ENCODE data around the gene EXOC3. TPM values are rescaled to one million over a fixed set of nuclear protein-coding genes. Genes with fewer than 3 reads are reported as not detected.

EXOC3 gene
- total RNA-seq, 1 donor from 2014 or later = 19.2 TPM

GRCh38 chr5:432201-432927, 10.6 kb upstream of the EXOC3 start:
- Histone ChIP-seq H3K9ac (no peak overlapping the region), H3K27ac (no peak overlapping the region), H3K79me2 (ENCODE audit: low read depth) (no peaks in the 10 kb centered on the region), H3K9me3 (ENCODE audit: low read depth) (no peaks in the 10 kb centered on the region), H3K4me3 (no peak overlapping the region), H2AFZ (replicated peaks) (no peak overlapping the region), H3F3A (ENCODE audit: low read depth) (no peaks in the 10 kb centered on the region), H3K36me3 (no peaks in the 10 kb centered on the region), H3K4me2 (no peak overlapping the region), H3K27me3 (no peaks in the 10 kb centered on the region), H4K20me1 (ENCODE audit: low read depth) (no peaks in the 10 kb centered on the region), H3K4me1 (no peaks in the 10 kb centered on the region)
- H3K27ac Mint-ChIP-seq = no peak overlapping the region
- H3K4me3 Mint-ChIP-seq = no peak overlapping the region
- H3K36me3 Mint-ChIP-seq = peaks cover 3% of the 10 kb centered on the region
- DNase-seq (ENCODE audit: low spot score) = no peak
- H3K4me1 Mint-ChIP-seq = peaks cover 17% of the 10 kb centered on the region
- TF ChIP-seq CTCF (IDR thresholded peaks at IDR 0.05) (no peak), EZH2 (IDR thresholded peaks at IDR 0.05) (no peak), EZH2phosphoT487 (IDR thresholded peaks at IDR 0.05) (no peak)
- H3K27me3 Mint-ChIP-seq (ENCODE audit: insufficient read depth, low read depth) = peaks cover 4% of the 10 kb centered on the region
- H3K9me3 Mint-ChIP-seq = peaks cover 3% of the 10 kb centered on the region

- DNase-seq (ENCODE audit: low spot score) = no peak
Measured at GRCh38 chr5:432928-433791, 9.8 kb upstream of the EXOC3 start.

GRCh38 chr5:433836-434235, 9.1 kb upstream of the EXOC3 start:
- no peak for DNase-seq (ENCODE audit: low spot score)

More at GRCh38 chr5:432928-433791, 9.8 kb upstream of the EXOC3 start:
- H3K4me1 ChIP-seq = no peaks in the 10 kb centered on the region
- H3K4me2 ChIP-seq = no peak overlapping the region
- H3K9me3 ChIP-seq (ENCODE audit: low read depth) = no peaks in the 10 kb centered on the region
- H3K27me3 ChIP-seq = no peaks in the 10 kb centered on the region
- Mint-ChIP-seq H3K9me3 (no peaks in the 10 kb centered on the region), H3K27me3 (ENCODE audit: insufficient read depth, low read depth) (peaks cover 2% of the 10 kb centered on the region), H3K4me3 (no peak overlapping the region), H3K4me1 (peaks cover 15% of the 10 kb centered on the region), H3K36me3 (peaks cover 3% of the 10 kb centered on the region), H3K27ac (no peak overlapping the region)
- no peak overlapping the region for H3K4me3 ChIP-seq
- H2AFZ ChIP-seq (replicated peaks) = no peak overlapping the region
- H3K36me3 ChIP-seq = no peaks in the 10 kb centered on the region
- H3K27ac ChIP-seq = no peak overlapping the region
- TF ChIP-seq EZH2 (IDR thresholded peaks at IDR 0.05) = no peak
- TF ChIP-seq CTCF (IDR thresholded peaks at IDR 0.05) = no peak
- no peak for TF ChIP-seq EZH2phosphoT487 (IDR thresholded peaks at IDR 0.05)
- no peak overlapping the region for H3K9ac ChIP-seq
- no peaks in the 10 kb centered on the region for H3F3A ChIP-seq (ENCODE audit: low read depth)
- no peaks in the 10 kb centered on the region for H4K20me1 ChIP-seq (ENCODE audit: low read depth)
- no peaks in the 10 kb centered on the region for H3K79me2 ChIP-seq (ENCODE audit: low read depth)

More at GRCh38 chr5:433836-434235, 9.1 kb upstream of the EXOC3 start:
- Histone ChIP-seq H3K9me3 (ENCODE audit: low read depth) (no peaks in the 10 kb centered on the region), H3K27me3 (no peaks in the 10 kb centered on the region), H3F3A (ENCODE audit: low read depth) (no peaks in the 10 kb centered on the region), H4K20me1 (ENCODE audit: low read depth) (no peaks in the 10 kb centered on the region), H3K36me3 (no peaks in the 10 kb centered on the region), H3K79me2 (ENCODE audit: low read depth) (no peaks in the 10 kb centered on the region), H3K4me2 (no peak overlapping the region), H2AFZ (replicated peaks) (no peak overlapping the region), H3K4me1 (no peaks in the 10 kb centered on the region), H3K4me3 (no peak overlapping the region), H3K9ac (no peak overlapping the region), H3K27ac (no peak overlapping the region)
- H3K27ac Mint-ChIP-seq = no peak overlapping the region
- peaks cover 2% of the 10 kb centered on the region for H3K27me3 Mint-ChIP-seq (ENCODE audit: insufficient read depth, low read depth)
- H3K4me3 Mint-ChIP-seq = no peak overlapping the region
- TF ChIP-seq EZH2 (IDR thresholded peaks at IDR 0.05) (no peak), CTCF (IDR thresholded peaks at IDR 0.05) (no peak), EZH2phosphoT487 (IDR thresholded peaks at IDR 0.05) (no peak)
- H3K4me1 Mint-ChIP-seq = peaks cover 14% of the 10 kb centered on the region
- H3K9me3 Mint-ChIP-seq = no peaks in the 10 kb centered on the region
- peaks cover 3% of the 10 kb centered on the region for H3K36me3 Mint-ChIP-seq

Data from neural progenitor cell (in vitro differentiated cells).